ENCODE data around the gene SHANK1. TPM values are rescaled to one million over a fixed set of nuclear protein-coding genes. Genes with fewer than 3 reads are reported as not detected.

SHANK1 gene
- total and polyA plus RNA-seq, 2 donors, result 0.60 to 4.3 TPM

- WGBS, result 52% methylated on average over 10 of the region's 10 CpGs
- no peak overlapping the region for H3K27ac ChIP-seq (ENCODE audit: low read depth)
- no peak for DNase-seq (ENCODE audit: extremely low spot score)
- no peaks in the 10 kb centered on the region for H3K4me1 ChIP-seq (ENCODE audit: insufficient read depth)
- H3K36me3 ChIP-seq (ENCODE audit: insufficient read depth), result no peaks in the 10 kb centered on the region
- H3K4me3 ChIP-seq (ENCODE audit: low read depth, low read length), result no peak overlapping the region
Observed at GRCh38 chr19:50745221-50745620, 25.6 kb upstream of the SHANK1 start.

GRCh38 chr19:50743537-50743936, 23.9 kb upstream of the SHANK1 start:
- no peak for DNase-seq (ENCODE audit: extremely low spot score)
- no peak overlapping the region for H3K4me3 ChIP-seq (ENCODE audit: low read depth, low read length)
- no peaks in the 10 kb centered on the region for H3K36me3 ChIP-seq (ENCODE audit: insufficient read depth)
- no peaks in the 10 kb centered on the region for H3K4me1 ChIP-seq (ENCODE audit: insufficient read depth)
- 91% methylated on average over 6 of the region's 6 CpGs for WGBS
- no peak overlapping the region for H3K27ac ChIP-seq (ENCODE audit: low read depth)

GRCh38 chr19:50741179-50741933, 21.8 kb upstream of the SHANK1 start:
- Histone ChIP-seq H3K36me3 (ENCODE audit: insufficient read depth) (no peaks in the 10 kb centered on the region), H3K27ac (ENCODE audit: low read depth) (no peak overlapping the region), H3K4me1 (ENCODE audit: insufficient read depth) (no peaks in the 10 kb centered on the region), H3K4me3 (ENCODE audit: low read depth, low read length) (no peak overlapping the region)
- 58% methylated on average over 18 of the region's 18 CpGs for WGBS
- no peak for DNase-seq (ENCODE audit: extremely low spot score)

GRCh38 chr19:50739914-50740426, 20.4 kb upstream of the SHANK1 start:
- Histone ChIP-seq H3K4me1 (ENCODE audit: insufficient read depth) (no peaks in the 10 kb centered on the region), H3K27ac (ENCODE audit: low read depth) (no peak overlapping the region)

GRCh38 chr19:50739132-50739913, 19.7 kb upstream of the SHANK1 start:
- no peak for DNase-seq (ENCODE audit: extremely low spot score)
- Histone ChIP-seq H3K4me3 (ENCODE audit: low read depth, low read length) (no peak overlapping the region), H3K36me3 (ENCODE audit: insufficient read depth) (no peaks in the 10 kb centered on the region), H3K27ac (ENCODE audit: low read depth) (no peak overlapping the region), H3K4me1 (ENCODE audit: insufficient read depth) (no peaks in the 10 kb centered on the region)
- WGBS, result 78% methylated on average over 23 of the region's 23 CpGs

More at GRCh38 chr19:50739914-50740426, 20.4 kb upstream of the SHANK1 start:
- Histone ChIP-seq H3K36me3 (ENCODE audit: insufficient read depth) (no peaks in the 10 kb centered on the region), H3K4me3 (ENCODE audit: low read depth, low read length) (no peak overlapping the region)
- WGBS, result 56% methylated on average over 11 of the region's 11 CpGs
- DNase-seq (ENCODE audit: extremely low spot score), result no peak

- no peaks in the 10 kb centered on the region for H3K36me3 ChIP-seq (ENCODE audit: insufficient read depth)
- H3K27ac ChIP-seq (ENCODE audit: low read depth), result no peak overlapping the region
- no peak overlapping the region for H3K4me3 ChIP-seq (ENCODE audit: low read depth, low read length)
- DNase-seq (ENCODE audit: extremely low spot score), result no peak
- 63% methylated on average over 5 of the region's 5 CpGs for WGBS
- no peaks in the 10 kb centered on the region for H3K4me1 ChIP-seq (ENCODE audit: insufficient read depth)
Observed at GRCh38 chr19:50736338-50736737, 16.7 kb upstream of the SHANK1 start.

GRCh38 chr19:50735869-50736268, 16.3 kb upstream of the SHANK1 start:
- H3K4me1 ChIP-seq (ENCODE audit: insufficient read depth), result no peaks in the 10 kb centered on the region
- WGBS, result 31% methylated on average over 7 of the region's 7 CpGs
- no peak for DNase-seq (ENCODE audit: extremely low spot score)
- H3K27ac ChIP-seq (ENCODE audit: low read depth), result no peak overlapping the region
- H3K4me3 ChIP-seq (ENCODE audit: low read depth, low read length), result no peak overlapping the region
- H3K36me3 ChIP-seq (ENCODE audit: insufficient read depth), result no peaks in the 10 kb centered on the region

GRCh38 chr19:50729894-50730293, 10.3 kb upstream of the SHANK1 start:
- no peaks in the 10 kb centered on the region for H3K4me1 ChIP-seq (ENCODE audit: insufficient read depth)
- H3K27ac ChIP-seq (ENCODE audit: low read depth), result no peak overlapping the region
- WGBS, result 52% methylated on average over 5 of the region's 5 CpGs
- no peak for DNase-seq (ENCODE audit: extremely low spot score)
- H3K36me3 ChIP-seq (ENCODE audit: insufficient read depth), result no peaks in the 10 kb centered on the region
- no peak overlapping the region for H3K4me3 ChIP-seq (ENCODE audit: low read depth, low read length)

- 12% methylated on average over 39 of the region's 39 CpGs for WGBS
- H3K36me3 ChIP-seq (ENCODE audit: insufficient read depth), result no peaks in the 10 kb centered on the region
- H3K4me1 ChIP-seq (ENCODE audit: insufficient read depth), result no peaks in the 10 kb centered on the region
- DNase-seq (ENCODE audit: extremely low spot score), result peak; percentile 46
- no peak overlapping the region for H3K27ac ChIP-seq (ENCODE audit: low read depth)
- no peak overlapping the region for H3K4me3 ChIP-seq (ENCODE audit: low read depth, low read length)
Observed at GRCh38 chr19:50728084-50728737, 8.6 kb upstream of the SHANK1 start.

- H3K4me1 ChIP-seq (ENCODE audit: insufficient read depth), result no peaks in the 10 kb centered on the region
- peak overlapping the region; percentile 55 for H3K4me3 ChIP-seq (ENCODE audit: low read depth, low read length)
- H3K27ac ChIP-seq (ENCODE audit: low read depth), result no peak overlapping the region
- no peaks in the 10 kb centered on the region for H3K36me3 ChIP-seq (ENCODE audit: insufficient read depth)
- no peak for DNase-seq (ENCODE audit: extremely low spot score)
- WGBS, result 72% methylated on average over 9 of the region's 9 CpGs
Observed at GRCh38 chr19:50725911-50726230, 6.3 kb upstream of the SHANK1 start.

- peak overlapping the region; percentile 28 for H3K27ac ChIP-seq (ENCODE audit: low read depth)
- H3K4me1 ChIP-seq (ENCODE audit: insufficient read depth), result no peaks in the 10 kb centered on the region
- H3K36me3 ChIP-seq (ENCODE audit: insufficient read depth), result no peaks in the 10 kb centered on the region
- H3K4me3 ChIP-seq (ENCODE audit: low read depth, low read length), result peak overlapping the region; percentile 55
- DNase-seq (ENCODE audit: extremely low spot score), result no peak
- 3% methylated on average over 52 of the region's 52 CpGs for WGBS
Observed at GRCh38 chr19:50725218-50725910, 5.8 kb upstream of the SHANK1 start.

GRCh38 chr19:50724522-50725217, 5.1 kb upstream of the SHANK1 start:
- Histone ChIP-seq H3K4me3 (ENCODE audit: low read depth, low read length) (peak overlapping the region; percentile 55), H3K36me3 (ENCODE audit: insufficient read depth) (no peaks in the 10 kb centered on the region), H3K4me1 (ENCODE audit: insufficient read depth) (no peaks in the 10 kb centered on the region), H3K27ac (ENCODE audit: low read depth) (peak overlapping the region; percentile 28)
- peak; percentile 99 for DNase-seq (ENCODE audit: extremely low spot score)
- under 1% methylated on average over 65 of the region's 65 CpGs for WGBS
